H9 (cell line): ENCODE data around the gene RAB11B. TPM values are rescaled to one million over a fixed set of nuclear protein-coding genes. Genes with fewer than 3 reads are reported as not detected.
"Not testable (repeated sequence)": the region's sequence is repeated elsewhere in the genome, so short reads cannot be mapped to it uniquely, and the experiment has no call there.

Experiments used
- DNase-seq: peaks from one replicate; pipeline ENCODE4 v3.0.0-alpha.2; 2017
- H2AFZ ChIP-seq: one replicate; pipeline ENCODE4 v1.6.1; 2013; ENCODE audit warnings: mild to moderate bottlenecking, low read length, control low read depth, moderate library complexity
- H2AK5ac ChIP-seq: 2 replicates; pipeline ENCODE4 v1.6.1; 2013; ENCODE audit warnings: low read length, control low read depth, mixed read lengths; ENCODE audit not compliant: insufficient read length
- H2BK120ac ChIP-seq: one replicate; pipeline ENCODE4 v1.6.1; 2013; ENCODE audit warnings: low read depth, mild to moderate bottlenecking, low read length, control low read depth, inconsistent platforms; ENCODE audit not compliant: poor library complexity, severe bottlenecking
- H2BK12ac ChIP-seq: 2 replicates; pipeline ENCODE4 v1.6.1; 2013; ENCODE audit warnings: low read length, control low read depth, mixed read lengths, low read depth; ENCODE audit not compliant: insufficient read length
- H2BK15ac ChIP-seq: 2 replicates; pipeline ENCODE4 v1.6.1; 2013; ENCODE audit warnings: low read depth, low read length, control low read depth
- H2BK20ac ChIP-seq: one replicate; pipeline ENCODE4 v1.6.1; 2013; ENCODE audit warnings: low read depth, mild to moderate bottlenecking, low read length, control low read depth, inconsistent platforms; ENCODE audit not compliant: poor library complexity, severe bottlenecking
- H2BK5ac ChIP-seq: 2 replicates; pipeline ENCODE4 v1.6.1; 2013; ENCODE audit warnings: low read length, control low read depth, mixed read lengths; ENCODE audit not compliant: insufficient read length
- H3K14ac ChIP-seq: 2 replicates; pipeline ENCODE4 v1.6.1; 2013; ENCODE audit warnings: low read length, control low read depth; ENCODE audit not compliant: insufficient read depth
- H3K18ac ChIP-seq: 2 replicates; pipeline ENCODE4 v1.6.1; 2013; ENCODE audit warnings: low read depth, mild to moderate bottlenecking, mixed read lengths, low read length, control low read depth; ENCODE audit not compliant: insufficient read length
- H3K23ac ChIP-seq: 2 replicates; pipeline ENCODE4 v1.6.1; 2013; ENCODE audit warnings: low read length, control low read depth, mixed read lengths, low read depth; ENCODE audit not compliant: insufficient read length
- H3K23me2 ChIP-seq: 2 replicates; pipeline ENCODE4 v1.6.1; 2013; ENCODE audit warnings: low read depth, mild to moderate bottlenecking, mixed read lengths, low read length, control low read depth; ENCODE audit not compliant: insufficient read length, poor library complexity, severe bottlenecking
- H3K27ac ChIP-seq: 2 replicates; pipeline ENCODE4 v1.5.1; 2013; ENCODE audit warnings: low read length, control low read depth, mixed read lengths, low read depth; ENCODE audit not compliant: insufficient read length
- H3K27me3 ChIP-seq: 2 replicates; pipeline ENCODE4 v1.6.1; 2013; ENCODE audit warnings: low read length, control low read depth, inconsistent platforms; ENCODE audit not compliant: insufficient read depth
- H3K4ac ChIP-seq: 2 replicates; pipeline ENCODE4 v1.6.1; 2013; ENCODE audit warnings: low read depth, mild to moderate bottlenecking, control low read depth, inconsistent platforms, low read length, moderate library complexity
- H3K4me1 ChIP-seq: 2 replicates; pipeline ENCODE4 v1.6.1; 2013; ENCODE audit warnings: low read length, control low read depth, inconsistent platforms; ENCODE audit not compliant: insufficient read depth
- H3K4me2 ChIP-seq: 2 replicates; pipeline ENCODE4 v1.6.1; 2013; ENCODE audit warnings: low read length, control low read depth, mixed read lengths; ENCODE audit not compliant: insufficient read length, insufficient read depth
- H3K56ac ChIP-seq: 2 replicates; pipeline ENCODE4 v1.6.1; 2013; ENCODE audit warnings: low read depth, mild to moderate bottlenecking, mixed read lengths, low read length, control low read depth; ENCODE audit not compliant: insufficient read length
- H3K79me1 ChIP-seq: 2 replicates; pipeline ENCODE4 v1.6.1; 2013; ENCODE audit warnings: low read depth, mild to moderate bottlenecking, moderate library complexity, low read length, control low read depth, inconsistent platforms; ENCODE audit not compliant: insufficient read depth, poor library complexity, severe bottlenecking
- H3K79me2 ChIP-seq: 2 replicates; pipeline ENCODE4 v1.6.1; 2013; ENCODE audit warnings: low read length, control low read depth, inconsistent platforms; ENCODE audit not compliant: insufficient read depth
- H3K9ac ChIP-seq: 2 replicates; pipeline ENCODE4 v1.6.1; 2013; ENCODE audit warnings: low read length, control low read depth, mixed read lengths; ENCODE audit not compliant: insufficient read length; ENCODE audit errors: extremely low read depth
- H3K9me3 ChIP-seq: one replicate; pipeline ENCODE4 v1.6.1; 2013; ENCODE audit warnings: low read depth, low read length, inconsistent platforms; ENCODE audit not compliant: control insufficient read depth
- H3T11ph ChIP-seq: one replicate; pipeline ENCODE4 v1.6.1; 2013; ENCODE audit warnings: mild to moderate bottlenecking, low read length, control low read depth, inconsistent platforms
- H4K20me1 ChIP-seq: one replicate; pipeline ENCODE4 v1.6.1; 2013; ENCODE audit not compliant: control insufficient read depth, insufficient read length, insufficient read depth
- H4K5ac ChIP-seq: 2 replicates; pipeline ENCODE4 v1.6.1; 2013; ENCODE audit warnings: low read depth, mild to moderate bottlenecking, mixed read lengths, low read length, control low read depth; ENCODE audit not compliant: insufficient read length
- H4K8ac ChIP-seq: replicated peaks from 2 replicates; pipeline ENCODE4 v1.6.1; 2013; ENCODE audit warnings: low read length, control low read depth, mixed read lengths, low read depth; ENCODE audit not compliant: insufficient read length
- H4K91ac ChIP-seq: 2 replicates; pipeline ENCODE4 v1.6.1; 2013; ENCODE audit warnings: low read depth, mild to moderate bottlenecking, moderate library complexity, mixed read lengths, low read length, control low read depth; ENCODE audit not compliant: insufficient read length
- H3K27ac Mint-ChIP-seq, 3 experiments: 2 replicates in 2 of 3; 3 replicates in 1 of 3; pipeline ENCODE4 v1.8.0; 2020 to 2021; ENCODE audit warnings: mixed read lengths in 3 of 3, mild to moderate bottlenecking in 1 of 3, moderate library complexity in 1 of 3
- H3K27me3 Mint-ChIP-seq: 2 replicates; pipeline ENCODE4 v1.8.0; 2021; ENCODE audit warnings: low read depth, mild to moderate bottlenecking, moderate library complexity, mixed read lengths
- H3K36me3 Mint-ChIP-seq, 3 experiments: 2 replicates in 2 of 3; 3 replicates in 1 of 3; pipeline ENCODE4 v1.8.0; 2020 to 2021; ENCODE audit warnings: low read depth in 3 of 3, mixed read lengths in 3 of 3; ENCODE audit not compliant: insufficient read depth in 1 of 3
- H3K4me1 Mint-ChIP-seq, 2 experiments: 2 replicates each; pipeline ENCODE4 v1.8.0; 2020; ENCODE audit warnings: mixed read lengths in 2 of 2
- H3K4me3 Mint-ChIP-seq, 2 experiments: 2 replicates in 1 of 2; 3 replicates in 1 of 2; pipeline ENCODE4 v1.8.0; 2020 to 2021; ENCODE audit warnings: mild to moderate bottlenecking in 2 of 2, mixed read lengths in 2 of 2, moderate library complexity in 1 of 2
- H3K9me3 Mint-ChIP-seq, 2 experiments: 2 replicates in 1 of 2; 3 replicates in 1 of 2; pipeline ENCODE4 v1.8.0; 2020; ENCODE audit warnings: mild to moderate bottlenecking in 2 of 2, mixed read lengths in 2 of 2, moderate library complexity in 1 of 2
- CTCF ChIP-seq: fragments of 200-600 bp; sonication (generic); conservative IDR thresholded peaks from 3 replicates; pipeline ENCODE4 v1.8.0; 2021; ENCODE audit warnings: antibody characterized with exemption, mild to moderate bottlenecking
- WGBS: extraction: QIAGEN DNeasy Blood & Tissue Kit; methylation state at CpG from one replicate; pipeline ENCODE4 v1.1.7; 2013; ENCODE audit warnings: missing lambda C conversion rate, low lambda C conversion rate, mixed read lengths; ENCODE audit not compliant: insufficient read length; ENCODE audit errors: extremely low coverage; 5-methylcytosine and 5-hydroxymethylcytosine counted together
- total RNA-seq: library from RNA; stranded (reverse); gene quantifications from 2 replicates; pipeline ENCODE4 v1.2.1, GENCODE V29; 2021

Gene RAB11B
- total RNA-seq, 1 experiment from 2014 or later = 106 TPM

DNA sequence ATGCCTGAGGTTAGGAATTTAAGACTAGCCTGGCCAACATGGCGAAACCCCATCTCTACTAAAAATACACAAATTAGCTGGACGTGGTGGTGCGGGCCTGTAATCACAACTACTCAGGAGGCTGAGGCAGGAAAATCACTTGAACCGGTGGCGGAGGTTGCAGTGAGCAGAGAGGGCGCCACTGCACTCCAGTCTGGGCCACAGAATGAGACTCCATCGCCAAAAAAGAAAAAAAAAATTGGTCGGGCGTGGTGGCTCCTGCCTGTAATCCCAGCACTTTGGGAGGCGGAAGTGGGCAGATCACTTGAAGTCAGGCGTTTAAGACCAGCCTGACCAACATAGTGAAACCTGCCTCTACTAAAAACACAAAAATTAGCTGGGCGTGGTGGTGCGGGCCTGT, 20.6 kb downstream of the RAB11B start:
- H4K5ac ChIP-seq, H3K9me3 ChIP-seq, H2AFZ ChIP-seq, H3K27ac Mint-ChIP-seq, H4K8ac ChIP-seq, H3K79me2 ChIP-seq, H2BK5ac ChIP-seq, H3K9ac ChIP-seq, H4K20me1 ChIP-seq, H3K27me3 Mint-ChIP-seq, H2BK12ac ChIP-seq, H3K9me3 Mint-ChIP-seq, H3K4me3 Mint-ChIP-seq, H3K4ac ChIP-seq, H3K14ac ChIP-seq, H3K27me3 ChIP-seq, H3K36me3 Mint-ChIP-seq, H3K27ac ChIP-seq, H3T11ph ChIP-seq, H4K91ac ChIP-seq, H3K23ac ChIP-seq, H2BK15ac ChIP-seq, H2BK120ac ChIP-seq, H3K4me1 Mint-ChIP-seq, H3K79me1 ChIP-seq, H2BK20ac ChIP-seq, H3K56ac ChIP-seq, H3K4me2 ChIP-seq, H3K23me2 ChIP-seq, DNase-seq, H2AK5ac ChIP-seq, H3K18ac ChIP-seq, H3K4me1 ChIP-seq: not testable (repeated sequence)
- WGBS = no CpG with 5 or more reads among the region's 13 CpGs
- TF ChIP-seq CTCF = peak; percentile 42; the same call in 2 of the 3 replicates
